Central memory CD4-positive, alpha-beta T cell (primary cell): Measurements from ENCODE around the gene WNT3A.

Experiments used
- DNase-seq: peaks from one replicate; pipeline ENCODE4 v3.0.0; 2022

Gene WNT3A

GRCh38 chr1:228050571-228051231, 43.9 kb downstream of the WNT3A start:
- DNase-seq, result no peak

DNA sequence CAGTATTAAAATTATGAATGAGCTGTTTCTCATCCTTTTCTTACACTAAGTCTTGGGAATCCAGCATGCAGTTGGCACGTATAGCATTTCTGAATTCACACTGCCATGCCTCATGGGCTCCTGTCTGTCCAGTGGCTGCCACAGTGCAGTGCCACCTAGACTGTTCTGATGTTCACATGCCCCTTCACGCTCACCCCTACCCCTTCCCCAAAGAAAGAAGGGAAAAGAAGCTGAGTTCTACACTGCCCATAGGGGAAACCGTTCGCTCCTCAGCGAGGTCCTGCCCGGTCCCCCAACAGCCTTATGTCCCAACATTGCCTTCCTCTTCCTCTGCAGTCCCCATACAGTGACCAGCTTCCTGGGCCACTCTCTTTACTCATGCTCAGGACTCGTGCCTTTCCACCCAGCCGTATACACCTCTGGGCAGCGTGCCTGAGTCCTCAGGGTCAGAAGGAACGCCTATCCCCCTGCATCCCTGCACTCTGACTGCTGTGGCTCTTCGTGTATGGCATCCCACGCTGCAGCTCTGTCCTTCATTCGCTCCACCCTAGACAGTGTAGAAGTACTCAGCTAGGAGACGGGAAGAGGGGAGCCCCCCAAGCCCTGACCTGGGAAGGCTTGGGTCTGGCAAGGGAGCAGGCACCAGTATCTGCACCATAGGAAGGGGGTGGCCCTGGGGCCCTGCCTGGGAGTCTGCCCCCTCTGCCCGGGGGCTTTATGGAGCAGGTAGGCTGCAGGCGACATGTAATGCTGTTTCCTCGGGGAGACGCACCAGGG, 51.6 kb downstream of the WNT3A start:
- no peak for DNase-seq

- DNase-seq, result peak; percentile 82
Observed at GRCh38 chr1:228058949-228059633, 52.3 kb downstream of the WNT3A start.

DNA sequence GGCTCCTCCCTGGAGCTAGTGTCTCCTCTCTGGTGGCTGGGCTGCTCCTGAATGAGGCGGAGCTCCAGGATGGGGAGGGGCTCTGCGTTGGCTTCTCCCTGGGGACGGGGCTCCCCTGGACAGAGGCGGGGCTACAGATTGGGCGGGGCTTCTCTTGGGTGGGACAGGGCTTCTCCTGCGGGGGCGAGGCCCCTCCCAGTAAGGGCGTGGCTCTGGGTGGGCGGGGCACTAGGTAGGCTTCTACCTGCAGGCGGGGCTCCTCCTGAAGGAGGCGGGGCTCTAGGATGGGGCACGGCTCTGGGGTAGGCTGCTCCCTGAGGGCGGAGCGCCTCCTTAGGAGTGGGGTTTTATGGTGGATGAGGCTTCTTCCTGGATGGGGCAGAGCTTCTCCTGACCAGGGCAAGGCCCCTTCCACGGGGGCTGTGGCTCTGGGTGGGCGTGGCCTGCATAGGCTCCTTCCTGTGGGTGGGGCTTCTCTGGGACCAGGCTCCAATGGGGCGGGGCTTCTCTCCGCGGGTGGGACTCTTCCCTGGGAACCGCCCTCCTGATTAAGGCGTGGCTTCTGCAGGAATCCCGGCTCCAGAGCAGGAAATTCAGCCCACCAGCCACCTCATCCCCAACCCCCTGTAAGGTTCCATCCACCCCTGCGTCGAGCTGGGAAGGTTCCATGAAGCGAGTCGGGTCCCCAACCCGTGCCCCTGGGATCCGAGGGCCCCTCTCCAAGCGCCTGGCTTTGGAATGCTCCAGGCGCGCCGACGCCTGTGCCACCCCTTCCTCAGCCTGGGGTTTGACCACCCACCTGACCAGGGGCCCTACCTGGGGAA, 53.0 kb downstream of the WNT3A start:
- peak; percentile 64 for DNase-seq

GRCh38 chr1:228060458-228061190, 53.8 kb downstream of the WNT3A start:
- no peak for DNase-seq

DNA sequence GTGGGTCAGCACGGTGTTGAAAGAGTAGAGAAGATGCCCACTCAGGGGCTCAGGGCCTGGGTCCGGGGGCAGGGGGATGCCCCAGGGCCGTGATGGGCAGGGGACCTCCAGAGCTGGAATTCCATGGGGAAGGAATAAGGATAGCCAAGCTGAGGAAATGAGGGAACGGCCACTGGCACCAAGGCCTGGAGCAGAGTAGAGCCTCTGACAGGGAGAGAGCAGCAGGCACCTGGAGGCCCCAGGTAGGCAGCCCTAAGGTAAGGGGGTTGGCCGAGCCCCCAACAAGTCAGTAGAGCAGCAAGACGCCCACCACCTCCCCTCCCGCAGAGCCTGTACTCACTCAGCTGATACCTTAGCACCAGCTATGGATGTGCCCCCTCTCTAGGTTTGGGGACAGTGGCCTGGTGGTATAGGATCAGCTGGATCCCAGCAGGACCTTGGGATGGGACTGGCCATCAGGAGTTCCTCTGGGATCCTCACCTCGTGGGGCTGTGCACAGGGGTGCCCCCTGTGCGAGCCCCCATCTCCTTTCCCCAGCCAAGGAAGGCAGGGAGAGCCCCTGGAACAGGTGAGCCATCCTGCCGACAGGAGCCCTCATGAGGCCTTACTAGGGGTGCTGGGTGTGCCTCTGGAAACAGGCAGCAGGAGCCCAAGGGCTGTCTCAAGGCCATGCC, 54.8 kb downstream of the WNT3A start:
- no peak for DNase-seq

DNA sequence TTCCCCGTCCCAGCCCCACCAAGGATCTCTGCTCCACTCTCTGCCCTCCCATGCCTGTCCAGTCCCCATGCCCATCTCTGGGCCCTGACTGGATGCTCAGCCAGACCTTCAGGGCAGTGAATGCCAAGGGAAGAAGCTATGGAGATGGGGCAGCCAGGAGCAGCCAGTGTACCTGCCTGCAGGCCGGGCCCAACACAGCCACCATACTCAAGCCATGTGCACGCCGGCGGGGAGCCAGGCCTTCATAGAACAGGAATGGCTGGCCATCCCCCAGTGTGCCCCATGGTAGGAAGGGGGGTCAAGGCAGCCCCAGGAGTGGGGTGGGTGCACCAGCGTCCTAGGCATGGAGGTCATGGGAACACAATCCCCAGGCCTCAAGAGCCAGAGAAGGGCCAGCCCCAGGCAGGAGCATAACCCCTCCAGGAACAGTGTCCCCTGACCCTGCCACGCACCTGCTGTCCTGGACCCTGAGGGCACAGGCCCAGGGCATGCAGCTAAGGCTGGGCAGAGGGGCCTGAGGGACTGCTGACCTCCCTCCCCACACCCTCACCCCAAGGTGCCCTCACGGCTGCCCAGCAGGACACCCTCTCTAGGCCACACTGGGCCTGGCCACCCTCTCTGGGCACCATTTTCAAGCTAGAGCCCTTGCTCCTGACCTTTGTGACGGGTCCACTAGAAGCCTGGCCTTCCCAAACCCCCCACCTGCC, 55.4 kb downstream of the WNT3A start:
- DNase-seq, result no peak

DNA sequence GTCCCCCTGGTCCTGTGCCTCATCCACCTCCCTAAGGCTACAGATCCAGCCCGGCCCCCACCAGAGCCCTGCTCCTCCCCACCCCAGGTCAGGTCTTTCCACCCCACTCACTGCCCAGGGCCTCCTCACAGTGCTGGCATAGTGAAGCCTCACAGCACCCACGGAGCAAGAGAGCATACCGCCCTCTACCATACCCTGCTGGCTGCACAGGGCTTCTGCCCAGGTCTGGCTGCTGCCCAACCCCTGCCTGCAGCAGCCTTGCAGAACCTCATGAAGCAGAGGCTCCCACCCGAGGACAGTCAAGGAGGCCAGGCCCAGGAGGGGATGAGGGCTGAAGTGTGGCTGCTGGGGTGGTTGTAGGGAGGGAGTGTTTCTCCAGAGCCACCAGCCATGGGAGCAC, 56.0 kb downstream of the WNT3A start:
- DNase-seq, result no peak

- DNase-seq, result no peak
Observed at GRCh38 chr1:228063251-228064191, 56.7 kb downstream of the WNT3A start.

- no peak for DNase-seq
Observed at GRCh38 chr1:228064296-228064695, 57.5 kb downstream of the WNT3A start.

DNA sequence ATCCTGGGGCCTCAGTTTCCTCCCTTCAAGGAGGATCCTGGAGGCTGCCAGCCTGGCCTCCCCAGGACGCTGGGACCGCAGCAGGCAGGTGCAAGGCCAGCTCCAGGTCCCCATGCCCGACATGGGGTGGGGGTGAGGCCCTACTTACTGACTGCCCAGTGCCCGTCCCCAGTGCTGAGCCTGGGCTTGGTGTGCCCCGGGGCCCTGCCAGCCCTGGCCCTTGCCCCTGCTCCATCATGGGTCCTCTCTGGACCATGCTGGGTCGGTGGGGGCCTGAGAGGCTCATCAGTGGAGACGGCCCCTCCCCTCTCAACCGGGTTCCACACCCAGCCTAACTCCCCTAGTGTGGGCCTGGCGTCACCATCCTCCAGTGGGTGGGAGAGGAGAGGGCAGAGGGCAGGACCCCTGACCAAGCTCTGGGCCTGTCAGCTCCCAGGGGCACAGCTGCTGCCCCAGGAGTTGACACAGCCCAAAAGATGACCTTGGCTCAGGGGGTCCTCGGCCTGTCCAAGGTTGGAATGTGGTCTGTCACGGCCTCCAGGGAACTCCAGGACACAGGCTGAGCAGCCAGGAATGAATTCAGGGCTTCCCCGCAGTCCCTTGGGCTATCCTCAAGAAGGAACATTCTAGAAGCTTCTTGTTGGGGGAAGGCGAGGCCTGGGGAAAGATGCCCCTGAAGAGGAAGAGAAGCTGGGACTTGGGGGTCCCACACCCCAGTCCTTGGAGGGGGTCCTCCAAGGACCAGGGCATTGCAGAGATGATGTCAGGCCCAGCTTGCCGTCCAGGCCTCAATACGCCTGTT, 58.1 kb downstream of the WNT3A start:
- no peak for DNase-seq

DNA sequence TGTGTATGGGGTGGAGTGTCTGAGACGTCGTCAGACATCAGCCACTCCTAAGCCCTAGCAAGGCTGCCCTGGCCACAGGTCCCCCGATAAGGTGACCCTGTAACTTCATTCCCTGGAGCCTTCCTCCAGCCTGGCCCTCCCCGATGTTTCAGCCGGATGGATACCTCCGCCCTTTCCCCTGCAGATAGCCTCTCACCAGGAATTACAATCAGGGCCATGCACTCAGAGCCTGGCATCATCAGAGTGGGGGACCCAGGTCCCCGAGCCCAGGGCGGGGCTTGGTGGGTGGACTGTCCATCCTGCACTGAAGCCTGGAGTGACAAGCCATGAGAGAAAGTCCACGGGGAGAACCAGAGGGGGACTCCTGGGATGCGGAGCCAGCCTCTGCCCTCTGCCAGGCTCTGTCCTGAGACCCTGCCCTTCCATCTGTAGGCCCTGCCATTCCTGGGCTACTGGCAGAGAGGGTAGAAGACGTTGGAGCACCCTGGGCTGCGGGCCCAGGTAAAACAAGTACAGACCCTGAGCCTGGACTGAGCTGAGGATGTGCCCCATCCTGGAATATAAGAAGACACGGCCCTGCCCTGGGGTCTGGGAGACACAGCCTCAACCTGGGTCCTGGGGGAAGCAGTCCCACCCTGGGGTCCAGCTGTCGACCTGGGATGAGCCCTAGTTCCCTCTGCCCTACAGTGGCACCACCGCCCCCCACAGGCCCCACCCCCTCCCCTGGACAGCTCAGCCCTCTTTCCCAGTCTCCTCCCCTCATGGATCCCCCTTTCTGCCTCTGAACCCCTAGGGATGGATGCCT, 58.9 kb downstream of the WNT3A start:
- DNase-seq, result no peak

DNA sequence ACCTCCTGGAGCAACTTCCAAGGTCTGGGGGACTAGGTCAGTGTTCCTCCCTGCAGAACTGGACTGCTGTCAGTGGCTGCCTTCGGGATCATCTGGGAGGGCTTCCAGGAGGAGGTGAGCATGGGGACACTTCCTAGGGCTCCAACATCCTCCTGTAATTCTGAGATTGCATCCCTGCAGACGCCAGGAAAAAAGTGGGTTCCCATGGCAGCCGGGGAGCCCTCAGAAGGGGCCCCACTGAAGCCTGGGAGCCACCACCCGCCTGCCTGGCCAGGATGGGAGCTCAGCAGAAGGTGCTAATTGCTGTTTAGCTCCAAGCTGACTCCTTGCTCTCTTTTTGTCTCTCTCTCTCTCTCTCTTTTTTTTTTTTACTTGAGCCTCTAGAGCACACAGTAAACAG, 59.6 kb downstream of the WNT3A start:
- no peak for DNase-seq

GRCh38 chr1:228066891-228067654, 60.3 kb downstream of the WNT3A start:
- no peak for DNase-seq

- no peak for DNase-seq
Observed at GRCh38 chr1:228068359-228068758, 61.6 kb downstream of the WNT3A start.

DNA sequence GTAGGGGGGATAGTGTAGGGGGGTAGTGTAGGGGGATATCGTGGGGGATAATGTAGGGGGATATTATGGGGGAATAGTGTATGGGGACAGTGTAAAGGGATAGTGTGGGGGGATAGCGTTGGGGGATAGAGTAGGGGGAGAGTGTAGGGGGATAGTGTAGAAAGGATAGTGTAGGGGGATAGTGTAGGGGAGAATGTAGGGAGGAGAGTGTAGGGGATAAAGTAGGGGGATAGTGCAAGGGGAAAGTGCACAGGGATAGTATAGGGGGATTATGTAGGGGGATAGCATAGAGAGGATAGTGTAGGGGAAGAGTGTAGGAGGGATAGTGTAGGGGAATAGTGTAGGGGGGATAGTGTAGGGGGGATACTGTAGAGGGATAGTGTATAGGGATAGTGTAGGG, 63.4 kb downstream of the WNT3A start:
- no peak for DNase-seq

DNA sequence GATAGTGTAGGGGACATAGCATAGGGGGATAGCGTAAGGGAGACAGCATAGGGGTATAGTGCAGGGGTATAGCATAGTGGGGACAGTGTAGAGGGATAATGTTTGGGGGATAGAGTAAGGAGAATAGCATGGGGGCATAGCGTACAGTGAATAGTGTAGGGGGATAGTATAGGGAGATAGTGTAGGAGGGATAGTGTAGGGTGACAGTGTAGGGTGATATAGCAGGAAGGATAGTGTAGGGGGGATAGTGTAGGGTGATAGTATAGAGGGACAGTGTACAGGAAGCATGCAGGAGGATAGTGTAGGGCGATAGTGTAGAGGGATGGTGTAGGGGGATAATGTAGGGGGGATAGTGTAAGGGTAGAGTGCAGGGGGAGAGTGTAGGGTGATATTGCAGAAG, 64.1 kb downstream of the WNT3A start:
- DNase-seq, result no peak
